HCT116 (cell line): ENCODE measurements around the gene SEMA3G. TPM values are rescaled to one million over a fixed set of nuclear protein-coding genes. Genes with fewer than 3 reads are reported as not detected.
A peak's percentile ranks its signal among the peaks of the same experiment; 100 is the strongest.

Experiments
- ATAC-seq: fragments of 200-7000 bp; cut with Tn5 transposase; 2 replicates; pipeline ENCODE4 v1.9.1; 2020; ENCODE audit warnings: mild to moderate bottlenecking, moderate library complexity
- BruUV-seq: library from RNA; stranded (reverse); fragments of 400-500 nt; replicated peaks from 2 replicates; lab custom pipeline; 2021; lab: Mats Ljungman, UMichigan
- CTCF ChIA-PET: fragments of 300-600 bp; sonication (Branson Sonifier 250); formaldehyde crosslinking; loops from one replicate; lab custom pipeline; 2021; ENCODE audit warnings: antibody characterized with exemption; lab: Charles Lee
- POLR2A ChIA-PET: fragments of 300-600, 350-600 bp; sonication (Branson Sonifier 250); formaldehyde crosslinking; loops from one replicate; lab custom pipeline; 2021; ENCODE audit warnings: antibody characterized with exemption; lab: Charles Lee
- RAD21 ChIA-PET, 2 experiments: fragments of 300-600 bp; sonication (Branson Sonifier 250); formaldehyde crosslinking; loops; one replicate each; lab custom pipeline; 2023; ENCODE audit warnings: low total read pairs in 2 of 2; ENCODE audit not compliant: uncharacterized antibody in 2 of 2, unreplicated experiment in 2 of 2, low non-redundant PET in 1 of 2; lab: Charles Lee
- DNase-seq: peaks from one replicate; pipeline ENCODE4 v3.0.0-alpha.2; 2010; ENCODE audit warnings: low read depth, low spot score
- H2AFZ ChIP-seq: fragments of 200-600 bp; shearing (Covaris generic), sonication (generic); 2 replicates; pipeline ENCODE4 v1.6.1; 2017; ENCODE audit warnings: low read depth, mixed run types, mixed read lengths, antibody characterized with exemption, low read length; ENCODE audit not compliant: poor library complexity, severe bottlenecking
- H3K27ac ChIP-seq: 2 replicates; pipeline ENCODE4 v1.5.1; 2012; ENCODE audit warnings: low read depth, low read length
- H3K27me3 ChIP-seq: fragments of 200-600 bp; sonication (generic); 2 replicates; pipeline ENCODE4 v1.6.1; 2016; ENCODE audit warnings: mixed run types, low read length, mixed read lengths; ENCODE audit not compliant: insufficient read depth
- H3K36me3 ChIP-seq, 2 experiments: fragments of 200-500 bp in 1 of 2; fragments of 200-600 bp in 1 of 2; sonication (Bioruptor generic) in 1 of 2; sonication (generic) in 1 of 2; 2 replicates each; pipeline versions ENCODE4 v1.5.1 to v1.6.1; 2014 to 2016; ENCODE audit warnings: low read length in 2 of 2, inconsistent platforms in 1 of 2, mixed read lengths in 1 of 2, mixed run types in 1 of 2; ENCODE audit not compliant: insufficient read depth in 2 of 2, control insufficient read depth in 1 of 2
- H3K4me1 ChIP-seq, 2 experiments: fragments of 200-600 bp in 1 of 2; sonication (generic) in 1 of 2; 2 replicates each; pipeline versions ENCODE4 v1.5.1 to v1.6.1; 2012 to 2017; ENCODE audit warnings: low read length in 2 of 2, inconsistent platforms in 1 of 2, mild to moderate bottlenecking in 1 of 2, mixed read lengths in 1 of 2, mixed run types in 1 of 2, moderate library complexity in 1 of 2; ENCODE audit not compliant: insufficient read depth in 2 of 2, control insufficient read depth in 1 of 2
- H3K4me2 ChIP-seq: fragments of 200-600 bp; sonication (generic); 2 replicates; pipeline ENCODE4 v1.6.1; 2017; ENCODE audit warnings: mixed run types, low read length, mixed read lengths
- H3K4me3 ChIP-seq, 2 experiments: fragments of 200-600 bp in 1 of 2; sonication (generic) in 1 of 2; replicated peaks in 1 of 2; 2 replicates each; pipeline ENCODE4 v1.5.1; 2011 to 2016; ENCODE audit warnings: low read length in 2 of 2, control low read depth in 1 of 2, low read depth in 1 of 2, mild to moderate bottlenecking in 1 of 2, mixed read lengths in 1 of 2, mixed run types in 1 of 2
- H3K79me2 ChIP-seq: fragments of 200-600 bp; sonication (generic); 2 replicates; pipeline ENCODE4 v1.6.1; 2017; ENCODE audit warnings: mild to moderate bottlenecking, mixed run types, low read length, moderate library complexity, mixed read lengths; ENCODE audit not compliant: insufficient read depth
- H3K9ac ChIP-seq: fragments of 200-600 bp; sonication (generic); 2 replicates; pipeline ENCODE4 v1.6.1; 2016; ENCODE audit warnings: low read length, mixed read lengths
- H3K9me2 ChIP-seq: fragments of 200-600 bp; sonication (generic), shearing (Covaris generic); 2 replicates; pipeline ENCODE4 v1.6.1; 2017; ENCODE audit warnings: mixed run types, mild to moderate bottlenecking, moderate library complexity; ENCODE audit not compliant: insufficient read depth
- H3K9me3 ChIP-seq, 2 experiments: fragments of 200-500 bp in 1 of 2; fragments of 200-600 bp in 1 of 2; sonication (Bioruptor generic) in 1 of 2; sonication (generic) in 1 of 2; 2 replicates each; pipeline ENCODE4 v1.6.1; 2014 to 2017; ENCODE audit warnings: low read length in 2 of 2, mixed read lengths in 2 of 2, inconsistent platforms in 1 of 2, low read depth in 1 of 2, mild to moderate bottlenecking in 1 of 2, mixed run types in 1 of 2, moderate library complexity in 1 of 2; ENCODE audit not compliant: control insufficient read depth in 1 of 2, insufficient read depth in 1 of 2
- H4K20me1 ChIP-seq: fragments of 200-600 bp; sonication (generic), shearing (Covaris generic); 2 replicates; pipeline ENCODE4 v1.6.1; 2017; ENCODE audit warnings: mixed run types, mild to moderate bottlenecking, moderate library complexity; ENCODE audit not compliant: insufficient read depth
- CBX3 ChIP-seq: IDR thresholded peaks from 2 replicates; pipeline ENCODE4 v1.6.1; 2012; ENCODE audit warnings: low read depth
- EGR1 ChIP-seq: IDR thresholded peaks from 2 replicates; pipeline ENCODE4 v1.6.1; 2012; ENCODE audit warnings: low read depth
- EZH2phosphoT487 ChIP-seq: fragments of 200-600 bp; IDR thresholded peaks from 2 replicates; pipeline ENCODE4 v1.6.1; 2018; ENCODE audit warnings: antibody characterized with exemption, borderline replicate concordance
- FOSL1 ChIP-seq: IDR thresholded peaks from 2 replicates; pipeline ENCODE4 v1.6.1; 2012; ENCODE audit warnings: low read depth
- JUND ChIP-seq: IDR thresholded peaks from 2 replicates; pipeline ENCODE4 v1.6.1; 2012
- MAX ChIP-seq: IDR thresholded peaks from 2 replicates; pipeline ENCODE4 v1.6.1; 2012
- POLR2A ChIP-seq: IDR thresholded peaks from 2 replicates; pipeline ENCODE4 v1.7.0; 2011; ENCODE audit warnings: borderline replicate concordance; ENCODE audit not compliant: insufficient read depth, insufficient read length; ENCODE audit errors: extremely low read depth
- SIN3A ChIP-seq: IDR thresholded peaks from 2 replicates; pipeline ENCODE4 v1.6.1; 2012; ENCODE audit warnings: low read depth
- ZFX ChIP-seq: fragments of 450-650 bp; IDR thresholded peaks from 2 replicates; pipeline ENCODE4 v1.6.1; 2017
- intact Hi-C: fragments of 100-400 bp; cut with micrococcal nuclease; formaldehyde crosslinking; loops from 2 replicates; pipeline ENCODE4 v1.10.0; 2022
- total RNA-seq: library from RNA; stranded (reverse); gene quantifications from one replicate; pipeline ENCODE4 v1.2.1, GENCODE V29; 2021; ENCODE audit not compliant: unreplicated experiment
- TF ChIP-seq, protein P1 (sequence below), 3 experiments: fragments of 200-600 bp in 1 of 3; sonication (generic) in 1 of 3; IDR thresholded peaks in 2 of 3; conservative IDR thresholded peaks in 1 of 3; 2 replicates each; pipeline ENCODE4 v1.5.1; 2012 to 2017; ENCODE audit warnings: low read depth in 2 of 3, low read length in 2 of 3, antibody characterized with exemption in 1 of 3, borderline replicate concordance in 1 of 3, control low read depth in 1 of 3, mild to moderate bottlenecking in 1 of 3, mixed read lengths in 1 of 3, mixed run types in 1 of 3, moderate library complexity in 1 of 3; ENCODE audit not compliant: insufficient read depth in 1 of 3

SEMA3G gene
- total RNA-seq, 1 experiment from 2014 or later: 4.2 TPM

DNA sequence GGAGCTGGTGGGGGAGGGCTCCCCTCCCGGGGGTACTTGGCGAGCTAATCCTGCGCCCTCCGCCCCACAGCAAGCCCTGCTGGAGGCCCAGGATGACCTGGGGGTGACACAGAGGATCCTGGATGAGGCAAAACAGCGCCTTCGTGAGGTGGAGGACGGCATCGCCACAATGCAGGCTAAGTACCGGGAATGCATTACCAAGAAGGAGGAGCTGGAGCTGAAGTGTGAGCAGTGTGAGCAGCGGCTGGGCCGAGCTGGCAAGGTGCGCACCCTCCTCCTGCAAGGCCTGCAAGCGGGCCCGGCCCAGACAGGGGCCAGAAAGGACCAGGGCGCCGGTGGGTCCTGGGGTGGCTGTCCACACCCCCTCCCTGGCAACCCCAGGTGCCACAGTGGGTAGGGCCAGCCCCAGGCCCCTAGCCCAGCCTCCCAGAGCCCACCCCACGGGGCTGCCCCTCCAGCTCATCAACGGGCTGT, 56.5 kb downstream of the SEMA3G start:
- Histone ChIP-seq H3K9me3 (no peaks in the 10 kb centered on the region), H4K20me1 (no peaks in the 10 kb centered on the region), H3K4me2 (no peak overlapping the region), H3K4me3 (no peak overlapping the region), H3K27ac (no peak overlapping the region), H3K79me2 (no peaks in the 10 kb centered on the region), H3K27me3 (no peaks in the 10 kb centered on the region), H3K9me2 (no peaks in the 10 kb centered on the region), H3K36me3 (no peaks in the 10 kb centered on the region), H3K4me1 (peaks cover 6 to 11% of the 10 kb centered on the region in 2 experiments; a peak in 3 of 4 replicates), H2AFZ (no peak overlapping the region), H3K9ac (no peak overlapping the region)
- no TSS peak for BruUV-seq
- DNase-seq (no peak), ATAC-seq (no peak)
- ChIA-PET POLR2A (interaction anchor here (0.9 kb wide), 1 partner anchor 148 kb away, joined by 3 read pairs; no protein-coding TSS in a partner anchor), RAD21 (no interaction called here), CTCF (no interaction called here)
- intact Hi-C loops: no loop called here
- TF ChIP-seq CBX3 (no peak), SIN3A (no peak), MAX (no peak), ZFX (no peak)
- TF ChIP-seq, protein P1, sequence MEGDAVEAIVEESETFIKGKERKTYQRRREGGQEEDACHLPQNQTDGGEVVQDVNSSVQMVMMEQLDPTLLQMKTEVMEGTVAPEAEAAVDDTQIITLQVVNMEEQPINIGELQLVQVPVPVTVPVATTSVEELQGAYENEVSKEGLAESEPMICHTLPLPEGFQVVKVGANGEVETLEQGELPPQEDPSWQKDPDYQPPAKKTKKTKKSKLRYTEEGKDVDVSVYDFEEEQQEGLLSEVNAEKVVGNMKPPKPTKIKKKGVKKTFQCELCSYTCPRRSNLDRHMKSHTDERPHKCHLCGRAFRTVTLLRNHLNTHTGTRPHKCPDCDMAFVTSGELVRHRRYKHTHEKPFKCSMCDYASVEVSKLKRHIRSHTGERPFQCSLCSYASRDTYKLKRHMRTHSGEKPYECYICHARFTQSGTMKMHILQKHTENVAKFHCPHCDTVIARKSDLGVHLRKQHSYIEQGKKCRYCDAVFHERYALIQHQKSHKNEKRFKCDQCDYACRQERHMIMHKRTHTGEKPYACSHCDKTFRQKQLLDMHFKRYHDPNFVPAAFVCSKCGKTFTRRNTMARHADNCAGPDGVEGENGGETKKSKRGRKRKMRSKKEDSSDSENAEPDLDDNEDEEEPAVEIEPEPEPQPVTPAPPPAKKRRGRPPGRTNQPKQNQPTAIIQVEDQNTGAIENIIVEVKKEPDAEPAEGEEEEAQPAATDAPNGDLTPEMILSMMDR (IDR thresholded peaks at IDR 0.05 in 2 of 3, conservative IDR thresholded peaks at IDR 0.05 in 1 of 3; ENCODE audit: borderline replicate concordance in 1 of 3, insufficient read depth in 1 of 3, low read depth in 2 of 3, low read length in 2 of 3): peak in 1 of 3 experiments; percentile 32; a peak in 2 of 6 replicates

GRCh38 chr3:52387481-52387880, 57.4 kb downstream of the SEMA3G start:
- Histone ChIP-seq H3K9me2 (no peaks in the 10 kb centered on the region), H2AFZ (no peak overlapping the region), H3K4me3 (no peak overlapping the region), H3K9me3 (no peaks in the 10 kb centered on the region), H3K79me2 (no peaks in the 10 kb centered on the region), H3K36me3 (no peaks in the 10 kb centered on the region), H3K9ac (no peak overlapping the region), H3K4me2 (no peak overlapping the region), H3K27me3 (no peaks in the 10 kb centered on the region), H3K4me1 (peaks cover 6 to 11% of the 10 kb centered on the region in 2 experiments; a peak in 3 of 4 replicates), H4K20me1 (no peaks in the 10 kb centered on the region), H3K27ac (no peak overlapping the region)
- intact Hi-C loops: no loop called here
- no peak for ATAC-seq
- ChIA-PET POLR2A (no interaction called here), RAD21 (no interaction called here), CTCF (no interaction called here)
- no TSS peak for BruUV-seq
- no peak for DNase-seq
- TF ChIP-seq JUND: no peak
- no peak for TF ChIP-seq EZH2phosphoT487
- no peak for TF ChIP-seq MAX
- TF ChIP-seq FOSL1: no peak
- TF ChIP-seq POLR2A: no peak
- no peak for TF ChIP-seq EGR1
- TF ChIP-seq, all 23 proteins: peak for 0
